K562 (cell line): ENCODE data around the gene NUBPL. TPM values are rescaled to one million over a fixed set of nuclear protein-coding genes. Genes with fewer than 3 reads are reported as not detected.

Experiments used
- ATAC-seq: fragments of 200-7000 bp; cut with Tn5 transposase; 3 replicates; pipeline ENCODE4 v1.9.1; 2020; ENCODE audit warnings: moderate library complexity
- BruUV-seq: library from RNA; stranded (reverse); fragments of 400-500 nt; replicated peaks from 2 replicates; lab custom pipeline; 2021; lab: Mats Ljungman, UMichigan
- CTCF ChIA-PET: fragments of 300-600 bp; formaldehyde crosslinking; extraction: SDS; loops from one replicate; lab custom pipeline; 2021; ENCODE audit warnings: low intra/inter-chr PET ratio; lab: Yijun Ruan, JAX
- POLR2A ChIA-PET: fragments of 300-600, 350-650 bp; sonication (Branson Sonifier 250); formaldehyde crosslinking; extraction: SDS; loops from one replicate; lab custom pipeline; 2021; ENCODE audit warnings: antibody characterized with exemption, inconsistent platforms; lab: Yijun Ruan, JAX
- DNase-seq, 4 experiments: peaks; one replicate each; pipeline versions ENCODE4 v3.0.0 to v3.0.0-alpha.2; 2011 to 2018; ENCODE audit warnings: low spot score in 3 of 4, mixed read lengths in 3 of 4; ENCODE audit errors: extremely low read depth in 1 of 4
- FAIRE-seq: peaks from 2 replicates; lab custom pipeline; 2011; peaks lifted over from hg19 to GRCh38; lab: Jason Lieb, UNC
- H2AFZ ChIP-seq: 2 replicates; pipeline ENCODE4 v1.6.0; 2011; ENCODE audit warnings: low read depth, low read length, control low read depth, inconsistent platforms
- H3K27ac ChIP-seq: fragments of 200-600 bp; 3 replicates; pipeline ENCODE4 v1.8.0; 2011; ENCODE audit warnings: low read depth, mild to moderate bottlenecking, control low read depth, inconsistent platforms, low read length, moderate library complexity, mixed read lengths; ENCODE audit errors: extremely low read depth
- H3K27me3 ChIP-seq, 2 experiments: fragments of 300-600 bp in 1 of 2; 2 replicates in 1 of 2; 3 replicates in 1 of 2; pipeline versions ENCODE4 v1.6.0 to v1.8.0; 2011; ENCODE audit warnings: inconsistent platforms in 2 of 2, low read length in 2 of 2, mild to moderate bottlenecking in 1 of 2, mixed read lengths in 1 of 2, moderate library complexity in 1 of 2; ENCODE audit not compliant: control insufficient read depth in 2 of 2, insufficient read depth in 2 of 2
- H3K36me3 ChIP-seq: fragments of 300-600 bp; 3 replicates; pipeline ENCODE4 v1.8.0; 2011; ENCODE audit warnings: mild to moderate bottlenecking, low read length, inconsistent platforms; ENCODE audit not compliant: control insufficient read depth, insufficient read depth
- H3K4me1 ChIP-seq, 2 experiments: fragments of 200-600 bp in 1 of 2; replicated peaks in 1 of 2; 2 replicates in 1 of 2; 3 replicates in 1 of 2; pipeline versions ENCODE4 v1.5.1 to v1.8.0; 2011; ENCODE audit warnings: inconsistent platforms in 2 of 2, low read length in 2 of 2, mild to moderate bottlenecking in 1 of 2, mixed read lengths in 1 of 2, moderate library complexity in 1 of 2; ENCODE audit not compliant: control insufficient read depth in 2 of 2, insufficient read depth in 2 of 2
- H3K4me2 ChIP-seq: 2 replicates; pipeline ENCODE4 v1.6.1; 2011; ENCODE audit warnings: low read length, control low read depth, inconsistent platforms, mixed read lengths; ENCODE audit not compliant: insufficient read depth
- H3K4me3 ChIP-seq: fragments of 200-600 bp; sonication (generic), shearing (Covaris generic); 2 replicates; pipeline ENCODE4 v1.5.1; 2016; ENCODE audit warnings: control low read depth, inconsistent platforms
- H3K79me2 ChIP-seq: fragments of 200-600 bp; 3 replicates; pipeline ENCODE4 v1.8.0; 2011; ENCODE audit warnings: low read length, inconsistent platforms; ENCODE audit not compliant: control insufficient read depth, insufficient read depth
- H3K9ac ChIP-seq, 2 experiments: 2 replicates each; pipeline versions ENCODE4 v1.6.0 to v1.6.1; 2011; ENCODE audit warnings: low read depth in 2 of 2, low read length in 2 of 2, control low read depth in 1 of 2, inconsistent platforms in 1 of 2, mild to moderate bottlenecking in 1 of 2, mixed read lengths in 1 of 2; ENCODE audit not compliant: insufficient read depth in 1 of 2
- H3K9me1 ChIP-seq: one replicate; pipeline ENCODE4 v1.6.0; 2011; ENCODE audit warnings: inconsistent platforms, mild to moderate bottlenecking, low read length, moderate library complexity; ENCODE audit not compliant: control insufficient read depth, insufficient read depth
- H3K9me3 ChIP-seq: replicated peaks from 2 replicates; pipeline ENCODE4 v1.5.1; 2011; ENCODE audit warnings: low read depth, low read length, inconsistent platforms; ENCODE audit not compliant: control insufficient read depth, insufficient read depth
- H4K20me1 ChIP-seq: replicated peaks from 2 replicates; pipeline ENCODE4 v1.6.1; 2011; ENCODE audit warnings: low read length, inconsistent platforms, mixed read lengths; ENCODE audit not compliant: control insufficient read depth, insufficient read depth
- CTBP1 ChIP-seq: fragments of 450-650 bp; IDR thresholded peaks from 2 replicates; pipeline ENCODE4 v1.6.1; 2016; ENCODE audit warnings: borderline replicate concordance
- EGR1 ChIP-seq: fragments of 450-650 bp; conservative IDR thresholded peaks from 2 replicates; pipeline ENCODE4 v1.6.1; 2017; ENCODE audit warnings: mild to moderate bottlenecking
- JUN ChIP-seq, 2 experiments: sonication (generic) in 1 of 2; formaldehyde crosslinking in 1 of 2; IDR thresholded peaks; 2 replicates each; pipeline versions ENCODE4 v1.6.1 to v1.8.0; 2012 to 2022; ENCODE audit warnings: borderline replicate concordance in 2 of 2, mild to moderate bottlenecking in 2 of 2, improper control_type of control experiment in 1 of 2, low read depth in 1 of 2, low read length in 1 of 2, missing genetic modification reagents in 1 of 2
- MTA3 ChIP-seq: fragments of 450-650 bp; formaldehyde crosslinking; IDR thresholded peaks from 2 replicates; pipeline ENCODE4 v1.6.1; 2017; ENCODE audit warnings: mild to moderate bottlenecking, borderline replicate concordance
- PTTG1 ChIP-seq: fragments of 450-650 bp; IDR thresholded peaks from 2 replicates; pipeline ENCODE4 v1.6.1; 2016; ENCODE audit warnings: low read depth, mild to moderate bottlenecking, missing genetic modification characterization, missing compliant biosample characterization
- SAP30 ChIP-seq: fragments of 200-600 bp; sonication (generic); IDR thresholded peaks from 2 replicates; pipeline ENCODE4 v1.6.1; 2012; ENCODE audit warnings: borderline replicate concordance, low read depth, mild to moderate bottlenecking, moderate library complexity, low read length, control low read depth, inconsistent platforms; ENCODE audit not compliant: insufficient read depth, poor library complexity, severe bottlenecking
- ZNF282 ChIP-seq: sonication (generic); formaldehyde crosslinking; IDR thresholded peaks from 2 replicates; pipeline ENCODE4 v1.8.1; 2023; ENCODE audit warnings: missing genetic modification reagents
- WGBS: fragments of 100-300 bp; shearing (Covaris generic); methylation state at CpG from one replicate; pipeline ENCODE4 v1.1.6; 2016; ENCODE audit warnings: low coverage, mixed read lengths; ENCODE audit not compliant: insufficient coverage; ENCODE audit errors: missing lambda C conversion rate; 5-methylcytosine and 5-hydroxymethylcytosine counted together
- in situ Hi-C: fragments of 300-500 bp; cut with MboI; formaldehyde crosslinking; loops from 4 replicates; pipeline ENCODE4 v1.15.0; 2018; ENCODE audit warnings: inconsistent platforms, mixed read lengths
- intact Hi-C: fragments of 100-400 bp; cut with micrococcal nuclease; formaldehyde crosslinking; loops from 2 replicates; pipeline ENCODE4 v1.14.2; 2022
- polyA plus RNA-seq, 8 experiments: library from polyadenylated mRNA; depleted of rRNA in 4 of 8; stranded (reverse) in 5 of 8; unstranded in 3 of 8; fragments of >200 nt; fragmentation: Nextera tagmentation in 2 of 8; fragmentation: Illumina TruSeq in 1 of 8; extraction: Ambion mirVana in 2 of 8; extraction: Trizol in 1 of 8; gene quantifications; 2 replicates each; pipeline versions ENCODE4 v1.2.1 to v1.2.3, GENCODE V29; 2011 to 2014; ENCODE audit warnings: inconsistent platforms in 1 of 8, missing spikeins in 1 of 8
- total RNA-seq, 7 experiments: library from RNA; depleted of rRNA in 6 of 7; stranded (reverse); fragments of >200 nt in 6 of 7; fragmentation: Illumina TruSeq in 2 of 7; extraction: Trizol in 2 of 7; gene quantifications; 2 replicates each; pipeline versions ENCODE4 v1.2.1 to v1.2.3, GENCODE V29; 2011 to 2021; ENCODE audit warnings: low replicate concordance in 1 of 7
- TF ChIP-seq, protein P1 (sequence below): fragments of 250-450 bp; sonication (Bioruptor Pico); IDR thresholded peaks from 2 replicates; pipeline ENCODE4 v1.4.0; 2020
- TF ChIP-seq, protein P2 (sequence below): sonication (generic); formaldehyde crosslinking; IDR thresholded peaks from 2 replicates; pipeline ENCODE4 v1.8.0; 2023; ENCODE audit warnings: mild to moderate bottlenecking, missing genetic modification reagents
- TF ChIP-seq, protein P3 (sequence below), 2 experiments: fragments of 200-800 bp in 1 of 2; sonication (Bioruptor generic) in 1 of 2; sonication (generic) in 1 of 2; formaldehyde crosslinking in 1 of 2; IDR thresholded peaks in 1 of 2; conservative IDR thresholded peaks in 1 of 2; 2 replicates each; pipeline versions ENCODE4 v1.5.0 to v1.6.1; 2016 to 2020; ENCODE audit warnings: missing compliant biosample characterization in 1 of 2, missing genetic modification characterization in 1 of 2, missing genetic modification reagents in 1 of 2

NUBPL gene
- total and polyA plus RNA-seq, 9 of the 15 experiments (the other 6 are each of a cell fraction or from before 2014, with no cell fraction given), result 3.2 to 8.7 (median 6.1) TPM

DNA sequence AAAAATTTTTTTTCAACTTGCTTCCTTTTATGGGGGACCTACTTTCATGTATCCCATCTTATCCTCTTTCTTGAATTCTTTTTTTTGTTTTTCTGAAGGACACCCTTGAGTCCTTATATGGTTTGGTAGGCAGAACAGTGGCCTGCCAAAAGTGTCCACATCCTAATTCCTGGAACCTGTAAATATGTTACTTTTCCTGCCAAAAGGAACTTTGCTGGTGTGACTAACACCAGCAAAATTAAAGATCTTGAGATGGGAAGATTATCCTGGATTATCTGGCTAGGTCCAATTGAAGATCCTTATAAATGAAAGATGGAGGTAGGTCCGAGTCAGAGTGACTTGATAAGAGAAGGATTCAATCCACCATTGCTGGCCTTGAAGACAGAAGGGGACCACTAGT, 5.3 kb downstream of the NUBPL start:
- ChIA-PET CTCF (no interaction called here), POLR2A (interaction anchor here (0.7 kb wide), 1 partner anchor 44 kb away, joined by 3 read pairs; no protein-coding TSS in a partner anchor)
- Histone ChIP-seq H3K4me3 (no peak overlapping the region), H4K20me1 (no peaks in the 10 kb centered on the region), H3K27ac (no peak overlapping the region), H2AFZ (no peak overlapping the region), H3K9me1 (no peaks in the 10 kb centered on the region), H3K27me3 (no peaks in the 10 kb centered on the region), H3K9me3 (no peaks in the 10 kb centered on the region), H3K9ac (no peak overlapping the region), H3K36me3 (no peaks in the 10 kb centered on the region), H3K79me2 (peaks cover 3% of the 10 kb centered on the region; the same call in 2 of the 3 replicates), H3K4me2 (no peak overlapping the region), H3K4me1 (peaks cover 0 to under 1% of the 10 kb centered on the region in 2 experiments; a peak in 1 of 5 replicates)
- in situ Hi-C loops (no loop called here), intact Hi-C loops (no loop called here)
- WGBS, result 44% methylated on average over 1 of the region's 1 CpG
- FAIRE-seq, result no peak
- no peak for DNase-seq
- no peak for ATAC-seq
- no TSS peak for BruUV-seq
- TF ChIP-seq SAP30 (no peak), CTBP1 (no peak), ZNF282 (no peak), MTA3 (no peak), PTTG1 (tag) (no peak), EGR1 (no peak), JUN (IDR thresholded peaks at IDR 0.05; ENCODE audit: borderline replicate concordance, low read depth, low read length) (no peak), JUN (CRISPR knock-in tag; IDR thresholded peaks at IDR 0.05; ENCODE audit: borderline replicate concordance) (no peak)
- TF ChIP-seq, protein P1, sequence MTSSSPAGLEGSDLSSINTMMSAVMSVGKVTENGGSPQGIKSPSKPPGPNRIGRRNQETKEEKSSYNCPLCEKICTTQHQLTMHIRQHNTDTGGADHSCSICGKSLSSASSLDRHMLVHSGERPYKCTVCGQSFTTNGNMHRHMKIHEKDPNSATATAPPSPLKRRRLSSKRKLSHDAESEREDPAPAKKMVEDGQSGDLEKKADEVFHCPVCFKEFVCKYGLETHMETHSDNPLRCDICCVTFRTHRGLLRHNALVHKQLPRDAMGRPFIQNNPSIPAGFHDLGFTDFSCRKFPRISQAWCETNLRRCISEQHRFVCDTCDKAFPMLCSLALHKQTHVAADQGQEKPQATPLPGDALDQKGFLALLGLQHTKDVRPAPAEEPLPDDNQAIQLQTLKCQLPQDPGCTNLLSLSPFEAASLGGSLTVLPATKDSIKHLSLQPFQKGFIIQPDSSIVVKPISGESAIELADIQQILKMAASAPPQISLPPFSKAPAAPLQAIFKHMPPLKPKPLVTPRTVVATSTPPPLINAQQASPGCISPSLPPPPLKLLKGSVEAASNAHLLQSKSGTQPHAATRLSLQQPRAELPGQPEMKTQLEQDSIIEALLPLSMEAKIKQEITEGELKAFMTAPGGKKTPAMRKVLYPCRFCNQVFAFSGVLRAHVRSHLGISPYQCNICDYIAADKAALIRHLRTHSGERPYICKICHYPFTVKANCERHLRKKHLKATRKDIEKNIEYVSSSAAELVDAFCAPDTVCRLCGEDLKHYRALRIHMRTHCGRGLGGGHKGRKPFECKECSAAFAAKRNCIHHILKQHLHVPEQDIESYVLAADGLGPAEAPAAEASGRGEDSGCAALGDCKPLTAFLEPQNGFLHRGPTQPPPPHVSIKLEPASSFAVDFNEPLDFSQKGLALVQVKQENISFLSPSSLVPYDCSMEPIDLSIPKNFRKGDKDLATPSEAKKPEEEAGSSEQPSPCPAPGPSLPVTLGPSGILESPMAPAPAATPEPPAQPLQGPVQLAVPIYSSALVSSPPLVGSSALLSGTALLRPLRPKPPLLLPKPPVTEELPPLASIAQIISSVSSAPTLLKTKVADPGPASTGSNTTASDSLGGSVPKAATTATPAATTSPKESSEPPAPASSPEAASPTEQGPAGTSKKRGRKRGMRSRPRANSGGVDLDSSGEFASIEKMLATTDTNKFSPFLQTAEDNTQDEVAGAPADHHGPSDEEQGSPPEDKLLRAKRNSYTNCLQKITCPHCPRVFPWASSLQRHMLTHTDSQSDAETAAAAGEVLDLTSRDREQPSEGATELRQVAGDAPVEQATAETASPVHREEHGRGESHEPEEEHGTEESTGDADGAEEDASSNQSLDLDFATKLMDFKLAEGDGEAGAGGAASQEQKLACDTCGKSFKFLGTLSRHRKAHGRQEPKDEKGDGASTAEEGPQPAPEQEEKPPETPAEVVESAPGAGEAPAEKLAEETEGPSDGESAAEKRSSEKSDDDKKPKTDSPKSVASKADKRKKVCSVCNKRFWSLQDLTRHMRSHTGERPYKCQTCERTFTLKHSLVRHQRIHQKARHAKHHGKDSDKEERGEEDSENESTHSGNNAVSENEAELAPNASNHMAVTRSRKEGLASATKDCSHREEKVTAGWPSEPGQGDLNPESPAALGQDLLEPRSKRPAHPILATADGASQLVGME, result no peak
- TF ChIP-seq, protein P2, sequence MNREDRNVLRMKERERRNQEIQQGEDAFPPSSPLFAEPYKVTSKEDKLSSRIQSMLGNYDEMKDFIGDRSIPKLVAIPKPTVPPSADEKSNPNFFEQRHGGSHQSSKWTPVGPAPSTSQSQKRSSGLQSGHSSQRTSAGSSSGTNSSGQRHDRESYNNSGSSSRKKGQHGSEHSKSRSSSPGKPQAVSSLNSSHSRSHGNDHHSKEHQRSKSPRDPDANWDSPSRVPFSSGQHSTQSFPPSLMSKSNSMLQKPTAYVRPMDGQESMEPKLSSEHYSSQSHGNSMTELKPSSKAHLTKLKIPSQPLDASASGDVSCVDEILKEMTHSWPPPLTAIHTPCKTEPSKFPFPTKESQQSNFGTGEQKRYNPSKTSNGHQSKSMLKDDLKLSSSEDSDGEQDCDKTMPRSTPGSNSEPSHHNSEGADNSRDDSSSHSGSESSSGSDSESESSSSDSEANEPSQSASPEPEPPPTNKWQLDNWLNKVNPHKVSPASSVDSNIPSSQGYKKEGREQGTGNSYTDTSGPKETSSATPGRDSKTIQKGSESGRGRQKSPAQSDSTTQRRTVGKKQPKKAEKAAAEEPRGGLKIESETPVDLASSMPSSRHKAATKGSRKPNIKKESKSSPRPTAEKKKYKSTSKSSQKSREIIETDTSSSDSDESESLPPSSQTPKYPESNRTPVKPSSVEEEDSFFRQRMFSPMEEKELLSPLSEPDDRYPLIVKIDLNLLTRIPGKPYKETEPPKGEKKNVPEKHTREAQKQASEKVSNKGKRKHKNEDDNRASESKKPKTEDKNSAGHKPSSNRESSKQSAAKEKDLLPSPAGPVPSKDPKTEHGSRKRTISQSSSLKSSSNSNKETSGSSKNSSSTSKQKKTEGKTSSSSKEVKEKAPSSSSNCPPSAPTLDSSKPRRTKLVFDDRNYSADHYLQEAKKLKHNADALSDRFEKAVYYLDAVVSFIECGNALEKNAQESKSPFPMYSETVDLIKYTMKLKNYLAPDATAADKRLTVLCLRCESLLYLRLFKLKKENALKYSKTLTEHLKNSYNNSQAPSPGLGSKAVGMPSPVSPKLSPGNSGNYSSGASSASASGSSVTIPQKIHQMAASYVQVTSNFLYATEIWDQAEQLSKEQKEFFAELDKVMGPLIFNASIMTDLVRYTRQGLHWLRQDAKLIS (CRISPR knock-in tag), result no peak
- TF ChIP-seq, protein P3, sequence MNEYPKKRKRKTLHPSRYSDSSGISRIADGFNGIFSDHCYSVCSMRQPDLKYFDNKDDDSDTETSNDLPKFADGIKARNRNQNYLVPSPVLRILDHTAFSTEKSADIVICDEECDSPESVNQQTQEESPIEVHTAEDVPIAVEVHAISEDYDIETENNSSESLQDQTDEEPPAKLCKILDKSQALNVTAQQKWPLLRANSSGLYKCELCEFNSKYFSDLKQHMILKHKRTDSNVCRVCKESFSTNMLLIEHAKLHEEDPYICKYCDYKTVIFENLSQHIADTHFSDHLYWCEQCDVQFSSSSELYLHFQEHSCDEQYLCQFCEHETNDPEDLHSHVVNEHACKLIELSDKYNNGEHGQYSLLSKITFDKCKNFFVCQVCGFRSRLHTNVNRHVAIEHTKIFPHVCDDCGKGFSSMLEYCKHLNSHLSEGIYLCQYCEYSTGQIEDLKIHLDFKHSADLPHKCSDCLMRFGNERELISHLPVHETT (CRISPR knock-in tag; conservative IDR thresholded peaks at IDR 0.05 in 1 of 2, IDR thresholded peaks at IDR 0.05 in 1 of 2), result no peak
